Thyroid gland (tissue), 4 donors: Measurements from ENCODE around the gene ABCA4. TPM values are rescaled to one million over a fixed set of nuclear protein-coding genes. Genes with fewer than 3 reads are reported as not detected.

Source experiments
- DNase-seq, 2 donors: peaks; one replicate each; pipeline ENCODE4 v3.0.0-alpha.2; 2019
- H3K27ac ChIP-seq, 3 donors: fragments of 200-600 bp; sonication (generic); 1 replicate in 2 of 3; 2 replicates in 1 of 3; pipeline ENCODE4 v1.5.1; 2016 to 2019; ENCODE audit warnings: mild to moderate bottlenecking in 1 of 3, moderate library complexity in 1 of 3
- H3K27me3 ChIP-seq: fragments of 200-600 bp; sonication (generic); one replicate; pipeline ENCODE4 v1.5.1; 2019
- H3K36me3 ChIP-seq, 2 donors: fragments of 200-600 bp; sonication (generic); one replicate each; pipeline ENCODE4 v1.5.1; 2016 to 2019
- H3K4me1 ChIP-seq, 2 donors: fragments of 200-600 bp; sonication (generic); one replicate each; pipeline ENCODE4 v1.5.1; 2017 to 2019
- H3K4me3 ChIP-seq, 3 donors: fragments of 200-600 bp; sonication (generic); replicated peaks in 1 of 3; 1 replicate in 2 of 3; 2 replicates in 1 of 3; pipeline ENCODE4 v1.5.1; 2016; ENCODE audit warnings: mild to moderate bottlenecking in 1 of 3
- H3K9me3 ChIP-seq: fragments of 200-600 bp; sonication (generic); one replicate; pipeline ENCODE4 v1.5.1; 2017
- CTCF ChIP-seq, 6 experiments: fragments of 200-600 bp in 3 of 6; fragments of 450-650 bp in 3 of 6; sonication (generic) in 3 of 6; IDR thresholded peaks; one replicate each; pipeline ENCODE4 v1.5.1; 2016 to 2019; ENCODE audit warnings: antibody characterized with exemption in 6 of 6, mild to moderate bottlenecking in 2 of 6, inconsistent platforms in 1 of 6, moderate library complexity in 1 of 6
- POLR2A ChIP-seq, 2 donors: fragments of 450-650 bp; IDR thresholded peaks; one replicate each; pipeline ENCODE4 v1.6.1; 2017; ENCODE audit warnings: antibody characterized with exemption in 2 of 2, mild to moderate bottlenecking in 2 of 2, moderate library complexity in 1 of 2
- WGBS, 2 donors: methylation state at CpG; one replicate each; pipeline ENCODE4 v1.1.5; 2017; 5-methylcytosine and 5-hydroxymethylcytosine counted together
- intact Hi-C: fragments of 100-400 bp; cut with DNase I; formaldehyde crosslinking; loops from one replicate; pipeline ENCODE4 v1.15.1; 2023
- total RNA-seq, 4 donors: library from RNA; depleted of rRNA; stranded (reverse); fragments of >200 nt; gene quantifications; one replicate each; pipeline ENCODE4 v1.2.3, GENCODE V29; 2016

Gene ABCA4
- total RNA-seq, 4 donors from 2014 or later: 0.44 to 1.0 (median 0.82) TPM

GRCh38 chr1:94037392-94038229 is 83.3 kb downstream of the ABCA4 start:
- no peak for DNase-seq
- TF ChIP-seq CTCF (IDR thresholded peaks at IDR 0.05) (no peak), POLR2A (IDR thresholded peaks at IDR 0.05) (no peak)
- Histone ChIP-seq H3K36me3 (no peaks in the 10 kb centered on the region), H3K27ac (peak overlapping the region in 1 of 3 donors; percentile 2), H3K4me3 (no peak overlapping the region), H3K4me1 (peaks cover 0 to 25% of the 10 kb centered on the region in 2 donors), H3K27me3 (no peaks in the 10 kb centered on the region), H3K9me3 (no peaks in the 10 kb centered on the region)
- intact Hi-C loops: no loop called here
- 70 to 82% methylated on average over 9 of the region's 9 CpGs for WGBS, 2 donors

GRCh38 chr1:94036730-94037129 is 84.2 kb downstream of the ABCA4 start:
- TF ChIP-seq POLR2A (IDR thresholded peaks at IDR 0.05): no peak
- Histone ChIP-seq H3K27me3 (no peaks in the 10 kb centered on the region), H3K4me3 (no peak overlapping the region), H3K36me3 (no peaks in the 10 kb centered on the region), H3K9me3 (no peaks in the 10 kb centered on the region), H3K4me1 (peaks cover 2 to 28% of the 10 kb centered on the region in 2 donors), H3K27ac (no peak overlapping the region)
- DNase-seq: no peak
- 71 to 72% methylated on average over 6 of the region's 6 CpGs for WGBS, 2 donors
- intact Hi-C loops: no loop called here

DNA sequence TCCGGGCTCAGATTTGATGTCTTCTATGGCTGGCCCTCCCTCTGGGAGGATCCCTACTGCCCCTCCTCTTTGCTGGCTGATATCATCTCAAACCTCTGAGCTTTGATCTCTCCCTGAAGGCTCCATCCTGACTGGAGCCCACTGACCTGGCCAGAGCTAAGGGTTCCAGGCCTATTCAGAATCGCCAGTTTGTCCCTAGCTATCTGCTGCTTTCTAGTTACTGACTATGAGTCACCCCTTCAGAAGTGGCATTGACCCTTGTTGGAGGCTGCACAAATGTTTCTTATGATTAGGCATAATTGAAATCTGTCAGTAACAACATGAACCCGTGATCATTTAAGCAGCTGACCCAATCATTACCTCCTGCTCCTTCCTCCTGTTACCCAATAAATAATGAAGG is 87.1 kb downstream of the ABCA4 start:
- Histone ChIP-seq H3K36me3 (no peaks in the 10 kb centered on the region), H3K27ac (no peak overlapping the region), H3K4me3 (no peak overlapping the region), H3K27me3 (no peaks in the 10 kb centered on the region), H3K4me1 (peaks cover 11 to 28% of the 10 kb centered on the region in 2 donors), H3K9me3 (no peaks in the 10 kb centered on the region)
- TF ChIP-seq POLR2A (IDR thresholded peaks at IDR 0.05) (no peak), CTCF (IDR thresholded peaks at IDR 0.05) (no peak)
- WGBS, 2 donors: 66 to 90% methylated on average over 3 of the region's 3 CpGs
- intact Hi-C loops: no loop called here
- no peak for DNase-seq

DNA sequence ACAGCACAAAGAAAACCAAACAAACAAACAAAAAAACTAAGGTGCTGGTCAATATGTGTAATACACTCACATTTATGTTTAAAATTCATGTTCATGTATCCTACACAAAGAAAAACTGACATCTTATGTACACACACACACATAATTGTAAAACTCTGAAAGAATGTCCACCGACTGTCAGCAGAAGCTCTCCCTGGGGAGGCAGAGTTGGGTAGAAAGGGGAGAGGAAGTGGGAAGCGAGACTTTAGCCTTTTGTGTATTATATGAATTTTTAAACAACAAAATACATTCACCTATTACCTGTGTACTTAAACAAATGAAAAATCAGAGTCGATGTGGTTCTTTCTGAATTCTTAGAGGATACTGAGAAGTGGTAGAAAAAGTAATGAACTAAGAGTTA is 88.3 kb downstream of the ABCA4 start:
- Histone ChIP-seq H3K4me1 (peaks cover 11 to 21% of the 10 kb centered on the region in 2 donors), H3K27me3 (no peaks in the 10 kb centered on the region), H3K27ac (no peak overlapping the region), H3K4me3 (no peak overlapping the region), H3K36me3 (no peaks in the 10 kb centered on the region), H3K9me3 (no peaks in the 10 kb centered on the region)
- 87 to 92% methylated on average over 3 of the region's 3 CpGs for WGBS, 2 donors
- DNase-seq: no peak
- intact Hi-C loops: no loop called here
- no peak for TF ChIP-seq POLR2A (IDR thresholded peaks at IDR 0.05)

- intact Hi-C loops: no loop called here
- Histone ChIP-seq H3K36me3 (no peaks in the 10 kb centered on the region), H3K9me3 (no peaks in the 10 kb centered on the region), H3K27ac (peak overlapping the region; percentile 60 to 75 (median 75)), H3K4me1 (peaks cover 11 to 12% of the 10 kb centered on the region in 2 donors), H3K4me3 (no peak overlapping the region), H3K27me3 (no peaks in the 10 kb centered on the region)
- TF ChIP-seq POLR2A (IDR thresholded peaks at IDR 0.05): peak in 1 of 2 donors; percentile 9
- TF ChIP-seq CTCF (IDR thresholded peaks at IDR 0.05): no peak
- WGBS, 2 donors: 48 to 62% methylated on average over 9 of the region's 9 CpGs
- DNase-seq: peak; percentile 82 to 84
Observed at GRCh38 chr1:94031591-94031990, 89.4 kb downstream of the ABCA4 start.

DNA sequence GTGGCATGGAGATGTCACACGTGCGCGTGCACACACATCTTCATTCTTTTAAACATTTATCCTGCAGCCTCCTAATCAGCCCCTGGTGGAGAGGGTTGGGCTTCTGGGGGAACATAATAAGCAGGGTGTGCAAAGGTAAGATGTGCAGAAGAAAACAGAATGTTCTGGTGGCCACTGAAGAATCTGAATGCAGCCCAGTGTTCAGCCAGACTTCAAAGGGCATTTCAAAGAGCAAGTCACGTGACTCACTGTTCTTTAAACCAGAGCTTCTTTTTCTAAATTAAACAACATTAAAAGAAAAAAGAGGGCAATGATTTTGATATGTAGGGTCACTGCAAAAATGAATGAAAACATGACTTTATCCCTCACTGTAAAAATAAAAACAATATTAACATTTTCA is 89.8 kb downstream of the ABCA4 start:
- Histone ChIP-seq H3K27me3 (no peaks in the 10 kb centered on the region), H3K4me1 (peaks cover 11 to 14% of the 10 kb centered on the region in 2 donors), H3K36me3 (no peaks in the 10 kb centered on the region), H3K27ac (peak overlapping the region; percentile 60 to 75 (median 75)), H3K4me3 (no peak overlapping the region), H3K9me3 (no peaks in the 10 kb centered on the region)
- peak in 1 of 6 experiments; percentile 2 for TF ChIP-seq CTCF (IDR thresholded peaks at IDR 0.05)
- no peak for TF ChIP-seq POLR2A (IDR thresholded peaks at IDR 0.05)
- peak; percentile 29 to 42 for DNase-seq
- intact Hi-C loops: no loop called here
- 80 to 83% methylated on average over 4 of the region's 4 CpGs for WGBS, 2 donors
